ENCODE measurements around the gene EVX2.

EVX2 gene

DNA sequence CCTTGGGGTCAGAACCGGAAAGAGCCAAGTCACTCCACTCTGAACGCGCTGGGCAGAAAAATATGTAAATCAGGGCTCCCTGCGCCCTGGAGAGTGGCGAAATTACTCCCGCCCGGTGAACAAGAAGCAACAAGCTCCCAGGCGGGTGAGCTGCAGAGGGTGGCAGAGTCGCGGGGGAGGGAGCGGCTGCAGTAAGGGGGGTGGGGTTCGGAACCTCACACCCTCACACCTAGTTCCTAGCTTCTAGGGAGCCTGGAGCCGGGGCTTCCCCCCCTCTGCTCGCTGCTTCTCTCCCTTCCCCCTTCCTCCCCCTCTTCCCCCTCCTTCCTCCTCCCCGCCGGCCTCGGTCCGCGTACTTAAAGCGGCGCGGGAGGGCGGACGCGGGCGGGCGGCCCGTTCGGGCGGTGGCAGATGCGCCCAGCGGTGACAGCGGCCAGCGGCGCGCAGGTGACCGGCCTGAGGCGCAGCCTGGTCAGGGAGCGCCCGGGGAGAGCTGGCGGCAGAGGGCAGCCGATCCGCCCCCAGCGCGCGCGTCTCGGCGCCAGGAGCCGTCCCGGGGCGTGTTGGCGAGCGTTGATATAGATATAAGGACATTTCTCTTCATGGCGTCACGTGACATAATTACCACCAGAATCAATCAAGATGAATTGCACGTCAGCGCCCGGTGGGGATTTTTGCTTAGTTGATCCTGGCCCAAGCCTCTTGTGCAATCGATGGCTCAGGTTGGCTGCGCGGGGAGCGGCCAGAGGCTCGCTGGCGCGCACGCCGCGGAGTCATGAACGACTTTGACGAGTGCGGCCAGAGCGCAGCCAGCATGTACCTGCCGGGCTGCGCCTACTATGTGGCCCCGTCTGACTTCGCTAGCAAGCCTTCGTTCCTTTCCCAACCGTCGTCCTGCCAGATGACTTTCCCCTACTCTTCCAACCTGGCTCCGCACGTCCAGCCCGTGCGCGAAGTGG lies 23.1 kb upstream of the EVX2 start, which contains the start of gene HOXD11 (continued):
- peak; percentile 38 for TF ChIP-seq ZNF324 (tag by site-specific recombination; IDR thresholded peaks at IDR 0.05)
- no peak for TF ChIP-seq ZNF621 (tag by site-specific recombination; IDR thresholded peaks at IDR 0.05)
- TF ChIP-seq GFI1B (tag by site-specific recombination; IDR thresholded peaks at IDR 0.05), result 0 out of 2 replicates have a peak, but pooled peaks have one; percentile 49
- TF ChIP-seq ZNF624 (tag by site-specific recombination; IDR thresholded peaks at IDR 0.05), result no peak
- no peak for TF ChIP-seq ZNF311 (tag by site-specific recombination; IDR thresholded peaks at IDR 0.05; ENCODE audit: borderline replicate concordance)
- TF ChIP-seq ZEB2 (tag by site-specific recombination; IDR thresholded peaks at IDR 0.05), result peak; percentile 92
- peak; percentile 32; the same call in 1 of the 2 replicates for TF ChIP-seq KLF16 (tag by site-specific recombination; IDR thresholded peaks at IDR 0.05)
- no peak for TF ChIP-seq ZNF664 (tag by site-specific recombination; IDR thresholded peaks at IDR 0.05)
- TF ChIP-seq, protein P1, sequence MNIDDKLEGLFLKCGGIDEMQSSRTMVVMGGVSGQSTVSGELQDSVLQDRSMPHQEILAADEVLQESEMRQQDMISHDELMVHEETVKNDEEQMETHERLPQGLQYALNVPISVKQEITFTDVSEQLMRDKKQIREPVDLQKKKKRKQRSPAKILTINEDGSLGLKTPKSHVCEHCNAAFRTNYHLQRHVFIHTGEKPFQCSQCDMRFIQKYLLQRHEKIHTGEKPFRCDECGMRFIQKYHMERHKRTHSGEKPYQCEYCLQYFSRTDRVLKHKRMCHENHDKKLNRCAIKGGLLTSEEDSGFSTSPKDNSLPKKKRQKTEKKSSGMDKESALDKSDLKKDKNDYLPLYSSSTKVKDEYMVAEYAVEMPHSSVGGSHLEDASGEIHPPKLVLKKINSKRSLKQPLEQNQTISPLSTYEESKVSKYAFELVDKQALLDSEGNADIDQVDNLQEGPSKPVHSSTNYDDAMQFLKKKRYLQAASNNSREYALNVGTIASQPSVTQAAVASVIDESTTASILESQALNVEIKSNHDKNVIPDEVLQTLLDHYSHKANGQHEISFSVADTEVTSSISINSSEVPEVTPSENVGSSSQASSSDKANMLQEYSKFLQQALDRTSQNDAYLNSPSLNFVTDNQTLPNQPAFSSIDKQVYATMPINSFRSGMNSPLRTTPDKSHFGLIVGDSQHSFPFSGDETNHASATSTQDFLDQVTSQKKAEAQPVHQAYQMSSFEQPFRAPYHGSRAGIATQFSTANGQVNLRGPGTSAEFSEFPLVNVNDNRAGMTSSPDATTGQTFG (tag by site-specific recombination; IDR thresholded peaks at IDR 0.05; ENCODE audit: borderline replicate concordance), result no peak
- TF ChIP-seq, protein P2, sequence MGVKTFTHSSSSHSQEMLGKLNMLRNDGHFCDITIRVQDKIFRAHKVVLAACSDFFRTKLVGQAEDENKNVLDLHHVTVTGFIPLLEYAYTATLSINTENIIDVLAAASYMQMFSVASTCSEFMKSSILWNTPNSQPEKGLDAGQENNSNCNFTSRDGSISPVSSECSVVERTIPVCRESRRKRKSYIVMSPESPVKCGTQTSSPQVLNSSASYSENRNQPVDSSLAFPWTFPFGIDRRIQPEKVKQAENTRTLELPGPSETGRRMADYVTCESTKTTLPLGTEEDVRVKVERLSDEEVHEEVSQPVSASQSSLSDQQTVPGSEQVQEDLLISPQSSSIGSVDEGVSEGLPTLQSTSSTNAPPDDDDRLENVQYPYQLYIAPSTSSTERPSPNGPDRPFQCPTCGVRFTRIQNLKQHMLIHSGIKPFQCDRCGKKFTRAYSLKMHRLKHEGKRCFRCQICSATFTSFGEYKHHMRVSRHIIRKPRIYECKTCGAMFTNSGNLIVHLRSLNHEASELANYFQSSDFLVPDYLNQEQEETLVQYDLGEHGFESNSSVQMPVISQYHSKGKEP (tag by site-specific recombination; IDR thresholded peaks at IDR 0.05), result peak; percentile 36
- TF ChIP-seq ZNF501 (tag by site-specific recombination; IDR thresholded peaks at IDR 0.05), result peak; percentile 44
- TF ChIP-seq ZNF76 (tag by site-specific recombination; IDR thresholded peaks at IDR 0.05; ENCODE audit: borderline replicate concordance, low read depth), result no peak
- TF ChIP-seq, protein P3, sequence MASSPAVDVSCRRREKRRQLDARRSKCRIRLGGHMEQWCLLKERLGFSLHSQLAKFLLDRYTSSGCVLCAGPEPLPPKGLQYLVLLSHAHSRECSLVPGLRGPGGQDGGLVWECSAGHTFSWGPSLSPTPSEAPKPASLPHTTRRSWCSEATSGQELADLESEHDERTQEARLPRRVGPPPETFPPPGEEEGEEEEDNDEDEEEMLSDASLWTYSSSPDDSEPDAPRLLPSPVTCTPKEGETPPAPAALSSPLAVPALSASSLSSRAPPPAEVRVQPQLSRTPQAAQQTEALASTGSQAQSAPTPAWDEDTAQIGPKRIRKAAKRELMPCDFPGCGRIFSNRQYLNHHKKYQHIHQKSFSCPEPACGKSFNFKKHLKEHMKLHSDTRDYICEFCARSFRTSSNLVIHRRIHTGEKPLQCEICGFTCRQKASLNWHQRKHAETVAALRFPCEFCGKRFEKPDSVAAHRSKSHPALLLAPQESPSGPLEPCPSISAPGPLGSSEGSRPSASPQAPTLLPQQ (tag by site-specific recombination; IDR thresholded peaks at IDR 0.05), result peak; percentile 94
- TF ChIP-seq ZNF660 (tag by site-specific recombination; IDR thresholded peaks at IDR 0.05), result 0 out of 2 replicates have a peak, but pooled peaks have one; percentile 42
- TF ChIP-seq ZBTB21 (tag by site-specific recombination; IDR thresholded peaks at IDR 0.05), result no peak; the same call in 1 of the 2 replicates
- no peak for TF ChIP-seq MEIS1 (CRISPR knock-in tag; IDR thresholded peaks at IDR 0.05; ENCODE audit: borderline replicate concordance)
- TF ChIP-seq EGR2 (tag by site-specific recombination; IDR thresholded peaks at IDR 0.05; ENCODE audit: low read depth), result peak; percentile 47
- TF ChIP-seq ZNF404 (tag by site-specific recombination; IDR thresholded peaks at IDR 0.05), result no peak
- TF ChIP-seq, protein P4, sequence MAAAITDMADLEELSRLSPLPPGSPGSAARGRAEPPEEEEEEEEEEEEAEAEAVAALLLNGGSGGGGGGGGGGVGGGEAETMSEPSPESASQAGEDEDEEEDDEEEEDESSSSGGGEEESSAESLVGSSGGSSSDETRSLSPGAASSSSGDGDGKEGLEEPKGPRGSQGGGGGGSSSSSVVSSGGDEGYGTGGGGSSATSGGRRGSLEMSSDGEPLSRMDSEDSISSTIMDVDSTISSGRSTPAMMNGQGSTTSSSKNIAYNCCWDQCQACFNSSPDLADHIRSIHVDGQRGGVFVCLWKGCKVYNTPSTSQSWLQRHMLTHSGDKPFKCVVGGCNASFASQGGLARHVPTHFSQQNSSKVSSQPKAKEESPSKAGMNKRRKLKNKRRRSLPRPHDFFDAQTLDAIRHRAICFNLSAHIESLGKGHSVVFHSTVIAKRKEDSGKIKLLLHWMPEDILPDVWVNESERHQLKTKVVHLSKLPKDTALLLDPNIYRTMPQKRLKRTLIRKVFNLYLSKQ (tag by site-specific recombination; IDR thresholded peaks at IDR 0.05; ENCODE audit: borderline replicate concordance), result no peak
- TF ChIP-seq ZNF623 (tag by site-specific recombination; IDR thresholded peaks at IDR 0.05), result no peak
- no peak for TF ChIP-seq ZBTB1 (tag by site-specific recombination; IDR thresholded peaks at IDR 0.05)
- TF ChIP-seq ZNF837 (tag by site-specific recombination; IDR thresholded peaks at IDR 0.05), result 0 out of 2 replicates have a peak, but pooled peaks have one; percentile 49
- TF ChIP-seq, protein P5, sequence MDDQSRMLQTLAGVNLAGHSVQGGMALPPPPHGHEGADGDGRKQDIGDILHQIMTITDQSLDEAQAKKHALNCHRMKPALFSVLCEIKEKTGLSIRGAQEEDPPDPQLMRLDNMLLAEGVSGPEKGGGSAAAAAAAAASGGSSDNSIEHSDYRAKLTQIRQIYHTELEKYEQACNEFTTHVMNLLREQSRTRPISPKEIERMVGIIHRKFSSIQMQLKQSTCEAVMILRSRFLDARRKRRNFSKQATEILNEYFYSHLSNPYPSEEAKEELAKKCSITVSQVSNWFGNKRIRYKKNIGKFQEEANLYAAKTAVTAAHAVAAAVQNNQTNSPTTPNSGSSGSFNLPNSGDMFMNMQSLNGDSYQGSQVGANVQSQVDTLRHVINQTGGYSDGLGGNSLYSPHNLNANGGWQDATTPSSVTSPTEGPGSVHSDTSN (CRISPR knock-in tag; IDR thresholded peaks at IDR 0.05), result 0 out of 2 replicates have a peak, but pooled peaks have one; percentile 13
- TF ChIP-seq ZNF24 (tag by site-specific recombination; IDR thresholded peaks at IDR 0.05), result peak; percentile 30; the same call in 1 of the 2 replicates
- peak; percentile 55 for TF ChIP-seq PRDM1 (tag by site-specific recombination; IDR thresholded peaks at IDR 0.05)
- TF ChIP-seq, protein P6, sequence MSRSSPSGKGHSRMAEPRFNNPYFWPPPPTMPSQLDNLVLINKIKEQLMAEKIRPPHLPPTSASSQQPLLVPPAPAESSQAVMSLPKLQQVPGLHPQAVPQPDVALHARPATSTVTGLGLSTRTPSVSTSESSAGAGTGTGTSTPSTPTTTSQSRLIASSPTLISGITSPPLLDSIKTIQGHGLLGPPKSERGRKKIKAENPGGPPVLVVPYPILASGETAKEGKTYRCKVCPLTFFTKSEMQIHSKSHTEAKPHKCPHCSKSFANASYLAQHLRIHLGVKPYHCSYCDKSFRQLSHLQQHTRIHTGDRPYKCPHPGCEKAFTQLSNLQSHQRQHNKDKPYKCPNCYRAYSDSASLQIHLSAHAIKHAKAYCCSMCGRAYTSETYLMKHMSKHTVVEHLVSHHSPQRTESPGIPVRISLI (tag by site-specific recombination; IDR thresholded peaks at IDR 0.05), result no peak
- peak; percentile 84 for TF ChIP-seq ZNF843 (tag by site-specific recombination; IDR thresholded peaks at IDR 0.05)
- no peak for TF ChIP-seq ZNF658 (tag by site-specific recombination; IDR thresholded peaks at IDR 0.05)
- TF ChIP-seq YY1 (tag by site-specific recombination; IDR thresholded peaks at IDR 0.05), result 0 out of 2 replicates have a peak, but pooled peaks have one; percentile 32
- no peak for TF ChIP-seq ZNF473 (tag by site-specific recombination; IDR thresholded peaks at IDR 0.05)
- peak; percentile 72 for TF ChIP-seq GLIS1 (tag by site-specific recombination; IDR thresholded peaks at IDR 0.05)
